Neural cell (in vitro differentiated cells): ENCODE data around the gene DEK. TPM values are rescaled to one million over a fixed set of nuclear protein-coding genes. Genes with fewer than 3 reads are reported as not detected.

Experiments
- H2AFZ ChIP-seq: fragments of 200-600, 300-800 bp; sonication (generic), shearing (Covaris generic); 2 replicates; pipeline ENCODE4 v1.6.0; 2014; ENCODE audit warnings: low read depth, mild to moderate bottlenecking, antibody characterized with exemption, low read length, moderate library complexity
- H3F3A ChIP-seq: fragments of 200-600 bp; shearing (Covaris generic); 2 replicates; pipeline ENCODE4 v1.6.1; 2016; ENCODE audit warnings: mild to moderate bottlenecking, moderate library complexity, mixed read lengths, antibody characterized with exemption, low read length; ENCODE audit not compliant: insufficient read depth, poor library complexity, severe bottlenecking
- H3K27ac ChIP-seq: fragments of 200-600, 300-800 bp; sonication (generic), shearing (Covaris generic); 2 replicates; pipeline ENCODE4 v1.5.1; 2014; ENCODE audit warnings: mild to moderate bottlenecking, low read length, moderate library complexity
- H3K27me3 ChIP-seq: fragments of 300-800, 200-600 bp; sonication (generic), shearing (Covaris generic); 2 replicates; pipeline ENCODE4 v1.6.0; 2014; ENCODE audit warnings: mild to moderate bottlenecking, low read depth, low read length, moderate library complexity; ENCODE audit not compliant: insufficient read depth
- H3K36me3 ChIP-seq: fragments of 300-800, 200-600 bp; sonication (generic), shearing (Covaris generic); 2 replicates; pipeline ENCODE4 v1.5.1; 2014; ENCODE audit warnings: mild to moderate bottlenecking, antibody characterized with exemption, low read length, moderate library complexity; ENCODE audit not compliant: insufficient read depth
- H3K4me2 ChIP-seq: fragments of 300-800, 200-600 bp; sonication (generic), shearing (Covaris generic); 2 replicates; pipeline ENCODE4 v1.6.0; 2014; ENCODE audit warnings: mild to moderate bottlenecking, low read length
- H3K4me3 ChIP-seq: fragments of 300-800, 200-600 bp; sonication (generic), shearing (Covaris generic); 2 replicates; pipeline ENCODE4 v1.5.1; 2014; ENCODE audit warnings: mild to moderate bottlenecking, low read length, moderate library complexity
- H3K79me2 ChIP-seq: fragments of 200-600 bp; shearing (Covaris generic); replicated peaks from 2 replicates; pipeline ENCODE4 v1.6.0; 2014; ENCODE audit warnings: mild to moderate bottlenecking, low read length, moderate library complexity; ENCODE audit not compliant: insufficient read depth
- H3K9ac ChIP-seq: fragments of 300-800, 200-600 bp; sonication (generic), shearing (Covaris generic); 2 replicates; pipeline ENCODE4 v1.6.1; 2016; ENCODE audit warnings: mild to moderate bottlenecking, low read length, mixed read lengths
- H3K9me2 ChIP-seq: fragments of 200-600 bp; shearing (Covaris generic); 2 replicates; pipeline ENCODE4 v1.6.1; 2016; ENCODE audit warnings: mild to moderate bottlenecking, low read length, mixed read lengths; ENCODE audit not compliant: insufficient read depth
- H3K9me3 ChIP-seq: fragments of 200-600, 300-800 bp; sonication (generic), shearing (Covaris generic); 2 replicates; pipeline ENCODE4 v1.6.1; 2016; ENCODE audit warnings: mild to moderate bottlenecking, mixed run types, low read length, moderate library complexity, mixed read lengths
- H4K20me1 ChIP-seq: fragments of 200-600 bp; shearing (Covaris generic); 2 replicates; pipeline ENCODE4 v1.6.1; 2016; ENCODE audit warnings: mild to moderate bottlenecking, mixed run types; ENCODE audit not compliant: insufficient read depth
- CTCF ChIP-seq: fragments of 450-650 bp; IDR thresholded peaks from 2 replicates; pipeline ENCODE4 v1.5.1; 2014; ENCODE audit warnings: antibody characterized with exemption, mild to moderate bottlenecking, moderate library complexity; ENCODE audit not compliant: poor library complexity, severe bottlenecking
- EP300 ChIP-seq: fragments of 450-650 bp; conservative IDR thresholded peaks from 2 replicates; pipeline ENCODE4 v1.6.1; 2014; ENCODE audit warnings: antibody characterized with exemption, mild to moderate bottlenecking, moderate library complexity; ENCODE audit not compliant: poor library complexity, severe bottlenecking
- EZH2 ChIP-seq: fragments of 200-600, 300-800 bp; shearing (Covaris generic), sonication (generic); IDR thresholded peaks from 2 replicates; pipeline ENCODE4 v1.6.1; 2014; ENCODE audit warnings: antibody characterized with exemption, low read length, borderline replicate concordance, mild to moderate bottlenecking; ENCODE audit not compliant: insufficient read depth, poor library complexity, severe bottlenecking
- MXI1 ChIP-seq: fragments of 450-650 bp; conservative IDR thresholded peaks from 2 replicates; pipeline ENCODE4 v1.6.1; 2014; ENCODE audit warnings: antibody characterized with exemption, mild to moderate bottlenecking; ENCODE audit not compliant: poor library complexity, severe bottlenecking
- POLR2AphosphoS5 ChIP-seq: IDR thresholded peaks from 2 replicates; pipeline ENCODE4 v1.6.1; 2012
- RAD21 ChIP-seq: fragments of 450-650 bp; conservative IDR thresholded peaks from 2 replicates; pipeline ENCODE4 v1.6.1; 2014; ENCODE audit warnings: antibody characterized with exemption, mild to moderate bottlenecking, moderate library complexity
- SMC3 ChIP-seq: fragments of 450-650 bp; conservative IDR thresholded peaks from 2 replicates; pipeline ENCODE4 v1.6.1; 2014; ENCODE audit warnings: antibody characterized with exemption, mild to moderate bottlenecking, moderate library complexity; ENCODE audit not compliant: poor library complexity
- TAF1 ChIP-seq: IDR thresholded peaks from 2 replicates; pipeline ENCODE4 v1.6.1; 2012; ENCODE audit warnings: low read depth
- polyA plus RNA-seq: library from polyadenylated mRNA; depleted of rRNA; stranded (reverse); fragments of >200 nt; gene quantifications from 2 replicates; pipeline ENCODE4 v1.2.3, GENCODE V29; 2014
- TF ChIP-seq, protein P1 (sequence below): IDR thresholded peaks from 2 replicates; pipeline ENCODE4 v1.6.1; 2012; ENCODE audit warnings: borderline replicate concordance

Gene DEK
- polyA plus RNA-seq, 1 donor from 2014 or later: 94.3 TPM

- Histone ChIP-seq H3K9me3 (no peaks in the 10 kb centered on the region), H3K4me2 (no peak overlapping the region), H3K27ac (no peak overlapping the region), H4K20me1 (no peaks in the 10 kb centered on the region), H3K4me3 (no peak overlapping the region), H2AFZ (no peak overlapping the region), H3K79me2 (peaks cover 15% of the 10 kb centered on the region), H3K27me3 (no peaks in the 10 kb centered on the region), H3K9ac (no peak overlapping the region), H3K9me2 (no peaks in the 10 kb centered on the region), H3K36me3 (peaks cover 22% of the 10 kb centered on the region), H3F3A (no peaks in the 10 kb centered on the region)
- TF ChIP-seq EP300: no peak
- TF ChIP-seq CTCF: no peak
- TF ChIP-seq TAF1: no peak
- TF ChIP-seq, protein P1, sequence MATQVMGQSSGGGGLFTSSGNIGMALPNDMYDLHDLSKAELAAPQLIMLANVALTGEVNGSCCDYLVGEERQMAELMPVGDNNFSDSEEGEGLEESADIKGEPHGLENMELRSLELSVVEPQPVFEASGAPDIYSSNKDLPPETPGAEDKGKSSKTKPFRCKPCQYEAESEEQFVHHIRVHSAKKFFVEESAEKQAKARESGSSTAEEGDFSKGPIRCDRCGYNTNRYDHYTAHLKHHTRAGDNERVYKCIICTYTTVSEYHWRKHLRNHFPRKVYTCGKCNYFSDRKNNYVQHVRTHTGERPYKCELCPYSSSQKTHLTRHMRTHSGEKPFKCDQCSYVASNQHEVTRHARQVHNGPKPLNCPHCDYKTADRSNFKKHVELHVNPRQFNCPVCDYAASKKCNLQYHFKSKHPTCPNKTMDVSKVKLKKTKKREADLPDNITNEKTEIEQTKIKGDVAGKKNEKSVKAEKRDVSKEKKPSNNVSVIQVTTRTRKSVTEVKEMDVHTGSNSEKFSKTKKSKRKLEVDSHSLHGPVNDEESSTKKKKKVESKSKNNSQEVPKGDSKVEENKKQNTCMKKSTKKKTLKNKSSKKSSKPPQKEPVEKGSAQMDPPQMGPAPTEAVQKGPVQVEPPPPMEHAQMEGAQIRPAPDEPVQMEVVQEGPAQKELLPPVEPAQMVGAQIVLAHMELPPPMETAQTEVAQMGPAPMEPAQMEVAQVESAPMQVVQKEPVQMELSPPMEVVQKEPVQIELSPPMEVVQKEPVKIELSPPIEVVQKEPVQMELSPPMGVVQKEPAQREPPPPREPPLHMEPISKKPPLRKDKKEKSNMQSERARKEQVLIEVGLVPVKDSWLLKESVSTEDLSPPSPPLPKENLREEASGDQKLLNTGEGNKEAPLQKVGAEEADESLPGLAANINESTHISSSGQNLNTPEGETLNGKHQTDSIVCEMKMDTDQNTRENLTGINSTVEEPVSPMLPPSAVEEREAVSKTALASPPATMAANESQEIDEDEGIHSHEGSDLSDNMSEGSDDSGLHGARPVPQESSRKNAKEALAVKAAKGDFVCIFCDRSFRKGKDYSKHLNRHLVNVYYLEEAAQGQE: no peak
- no peak for TF ChIP-seq POLR2AphosphoS5
- TF ChIP-seq MXI1: no peak
- TF ChIP-seq RAD21: no peak
- TF ChIP-seq EZH2: no peak
- TF ChIP-seq SMC3: no peak
Observed at GRCh38 chr6:18246205-18246604, 18.1 kb downstream of the DEK start.

DNA sequence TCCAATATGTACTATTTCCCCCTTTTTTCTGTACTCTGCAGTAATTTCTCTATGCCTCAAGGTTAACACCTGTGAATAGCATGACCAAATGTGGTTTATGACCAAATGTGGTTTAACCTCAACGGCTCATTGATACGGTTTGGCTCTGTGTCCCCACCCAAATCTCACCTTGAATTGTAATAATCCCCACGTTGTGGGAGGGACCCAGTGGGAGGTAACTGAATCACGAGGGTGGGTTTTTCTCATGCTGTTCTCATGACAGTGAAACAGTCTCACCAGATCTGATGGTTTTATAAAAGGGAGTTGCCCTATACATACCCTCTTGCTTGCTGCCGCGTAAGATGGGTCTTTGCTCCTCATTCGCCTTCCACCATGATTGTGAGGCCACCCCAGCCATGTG is 18.7 kb downstream of the DEK start:
- H3K27ac ChIP-seq: no peak overlapping the region
- no peaks in the 10 kb centered on the region for H3K27me3 ChIP-seq
- H3K79me2 ChIP-seq: peaks cover 15% of the 10 kb centered on the region
- peaks cover 22% of the 10 kb centered on the region for H3K36me3 ChIP-seq
- no peak overlapping the region for H2AFZ ChIP-seq
- H3K9ac ChIP-seq: no peak overlapping the region
- H3F3A ChIP-seq: no peaks in the 10 kb centered on the region
- no peaks in the 10 kb centered on the region for H3K9me2 ChIP-seq
- TF ChIP-seq MXI1 (no peak), EP300 (no peak), TAF1 (no peak), POLR2AphosphoS5 (no peak)
- TF ChIP-seq, protein P1: no peak
- no peaks in the 10 kb centered on the region for H3K9me3 ChIP-seq
- H3K4me3 ChIP-seq: no peak overlapping the region
- no peak overlapping the region for H3K4me2 ChIP-seq
- no peaks in the 10 kb centered on the region for H4K20me1 ChIP-seq
